ENCODE results near the gene C1QTNF6.

DNA sequence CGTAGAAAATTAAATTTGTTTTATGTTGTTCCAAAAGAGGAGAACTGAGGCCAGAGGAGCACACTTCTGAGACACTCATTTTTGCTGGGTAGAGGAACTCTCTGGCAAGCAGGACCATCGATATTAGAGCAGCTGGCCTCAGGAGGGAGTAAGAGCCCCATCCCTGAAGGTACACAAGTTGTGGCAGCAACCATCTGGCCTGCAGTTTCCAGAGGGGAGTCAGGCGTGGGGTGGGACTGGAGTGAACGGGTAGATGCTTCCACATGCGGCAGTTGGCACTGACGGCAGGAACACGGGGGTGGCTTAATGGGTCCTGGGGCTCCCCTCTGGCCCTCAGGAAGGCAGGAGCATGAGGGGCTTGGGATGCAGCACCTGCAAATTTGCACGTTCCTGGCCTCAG lies 37.4 kb upstream of the C1QTNF6 start:
- no peak for TF ChIP-seq POLR2A (IDR thresholded peaks at IDR 0.05)
- TF ChIP-seq, protein P1, sequence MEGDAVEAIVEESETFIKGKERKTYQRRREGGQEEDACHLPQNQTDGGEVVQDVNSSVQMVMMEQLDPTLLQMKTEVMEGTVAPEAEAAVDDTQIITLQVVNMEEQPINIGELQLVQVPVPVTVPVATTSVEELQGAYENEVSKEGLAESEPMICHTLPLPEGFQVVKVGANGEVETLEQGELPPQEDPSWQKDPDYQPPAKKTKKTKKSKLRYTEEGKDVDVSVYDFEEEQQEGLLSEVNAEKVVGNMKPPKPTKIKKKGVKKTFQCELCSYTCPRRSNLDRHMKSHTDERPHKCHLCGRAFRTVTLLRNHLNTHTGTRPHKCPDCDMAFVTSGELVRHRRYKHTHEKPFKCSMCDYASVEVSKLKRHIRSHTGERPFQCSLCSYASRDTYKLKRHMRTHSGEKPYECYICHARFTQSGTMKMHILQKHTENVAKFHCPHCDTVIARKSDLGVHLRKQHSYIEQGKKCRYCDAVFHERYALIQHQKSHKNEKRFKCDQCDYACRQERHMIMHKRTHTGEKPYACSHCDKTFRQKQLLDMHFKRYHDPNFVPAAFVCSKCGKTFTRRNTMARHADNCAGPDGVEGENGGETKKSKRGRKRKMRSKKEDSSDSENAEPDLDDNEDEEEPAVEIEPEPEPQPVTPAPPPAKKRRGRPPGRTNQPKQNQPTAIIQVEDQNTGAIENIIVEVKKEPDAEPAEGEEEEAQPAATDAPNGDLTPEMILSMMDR (IDR thresholded peaks at IDR 0.05) = no peak

Measured in thyroid gland (tissue), 4 donors.